A673 (cell line): ENCODE measurements around the gene RARRES2.
"Not testable (repeated sequence)": the region's sequence is repeated elsewhere in the genome, so short reads cannot be mapped to it uniquely, and the experiment has no call there.

Experiments
- CTCF ChIP-seq: fragments of 300-800, 200-600 bp; sonication (generic); conservative IDR thresholded peaks from 2 replicates; pipeline ENCODE4 v1.5.1; 2017; ENCODE audit warnings: low read depth, mild to moderate bottlenecking, antibody characterized with exemption, low read length, moderate library complexity, mixed read lengths
- EZH2 ChIP-seq: fragments of 200-600 bp; sonication (generic); IDR thresholded peaks from 2 replicates; pipeline ENCODE4 v1.6.1; 2017; ENCODE audit warnings: borderline replicate concordance, low read depth, mild to moderate bottlenecking, mixed read lengths, antibody characterized with exemption, low read length; ENCODE audit not compliant: poor library complexity, severe bottlenecking

- not testable (repeated sequence) for TF ChIP-seq CTCF, EZH2
Measured at GRCh38 chr7:150302908-150303310, 38.5 kb downstream of the RARRES2 start.
